SH-SY5Y (cell line): Measurements from ENCODE around the gene RTN4R.

Experiments used
- GATA2 ChIP-seq: IDR thresholded peaks from 2 replicates; pipeline ENCODE4 v1.6.1; 2011; ENCODE audit warnings: mild to moderate bottlenecking, low read depth, low read length
- GATA3 ChIP-seq: IDR thresholded peaks from 2 replicates; pipeline ENCODE4 v1.6.1; 2011; ENCODE audit warnings: low read depth, mild to moderate bottlenecking, low read length, moderate library complexity

- TF ChIP-seq GATA2: no peak
- TF ChIP-seq GATA3: no peak
Measured at GRCh38 chr22:20232781-20233180, 35.3 kb downstream of the RTN4R start.
